H9 (cell line): Measurements from ENCODE around the gene FANCF. TPM values are rescaled to one million over a fixed set of nuclear protein-coding genes. Genes with fewer than 3 reads are reported as not detected.

Source experiments
- DNase-seq: peaks from one replicate; pipeline ENCODE4 v3.0.0-alpha.2; 2017
- H2AFZ ChIP-seq: one replicate; pipeline ENCODE4 v1.6.1; 2013; ENCODE audit warnings: mild to moderate bottlenecking, low read length, control low read depth, moderate library complexity
- H2AK5ac ChIP-seq: 2 replicates; pipeline ENCODE4 v1.6.1; 2013; ENCODE audit warnings: low read length, control low read depth, mixed read lengths; ENCODE audit not compliant: insufficient read length
- H2BK120ac ChIP-seq: one replicate; pipeline ENCODE4 v1.6.1; 2013; ENCODE audit warnings: low read depth, mild to moderate bottlenecking, low read length, control low read depth, inconsistent platforms; ENCODE audit not compliant: poor library complexity, severe bottlenecking
- H2BK12ac ChIP-seq: 2 replicates; pipeline ENCODE4 v1.6.1; 2013; ENCODE audit warnings: low read length, control low read depth, mixed read lengths, low read depth; ENCODE audit not compliant: insufficient read length
- H2BK15ac ChIP-seq: 2 replicates; pipeline ENCODE4 v1.6.1; 2013; ENCODE audit warnings: low read depth, low read length, control low read depth
- H2BK20ac ChIP-seq: one replicate; pipeline ENCODE4 v1.6.1; 2013; ENCODE audit warnings: low read depth, mild to moderate bottlenecking, low read length, control low read depth, inconsistent platforms; ENCODE audit not compliant: poor library complexity, severe bottlenecking
- H2BK5ac ChIP-seq: 2 replicates; pipeline ENCODE4 v1.6.1; 2013; ENCODE audit warnings: low read length, control low read depth, mixed read lengths; ENCODE audit not compliant: insufficient read length
- H3K14ac ChIP-seq: 2 replicates; pipeline ENCODE4 v1.6.1; 2013; ENCODE audit warnings: low read length, control low read depth; ENCODE audit not compliant: insufficient read depth
- H3K18ac ChIP-seq: 2 replicates; pipeline ENCODE4 v1.6.1; 2013; ENCODE audit warnings: low read depth, mild to moderate bottlenecking, mixed read lengths, low read length, control low read depth; ENCODE audit not compliant: insufficient read length
- H3K23ac ChIP-seq: 2 replicates; pipeline ENCODE4 v1.6.1; 2013; ENCODE audit warnings: low read length, control low read depth, mixed read lengths, low read depth; ENCODE audit not compliant: insufficient read length
- H3K23me2 ChIP-seq: 2 replicates; pipeline ENCODE4 v1.6.1; 2013; ENCODE audit warnings: low read depth, mild to moderate bottlenecking, mixed read lengths, low read length, control low read depth; ENCODE audit not compliant: insufficient read length, poor library complexity, severe bottlenecking
- H3K27ac ChIP-seq: 2 replicates; pipeline ENCODE4 v1.5.1; 2013; ENCODE audit warnings: low read length, control low read depth, mixed read lengths, low read depth; ENCODE audit not compliant: insufficient read length
- H3K27me3 ChIP-seq: 2 replicates; pipeline ENCODE4 v1.6.1; 2013; ENCODE audit warnings: low read length, control low read depth, inconsistent platforms; ENCODE audit not compliant: insufficient read depth
- H3K4ac ChIP-seq: 2 replicates; pipeline ENCODE4 v1.6.1; 2013; ENCODE audit warnings: low read depth, mild to moderate bottlenecking, control low read depth, inconsistent platforms, low read length, moderate library complexity
- H3K4me1 ChIP-seq: 2 replicates; pipeline ENCODE4 v1.6.1; 2013; ENCODE audit warnings: low read length, control low read depth, inconsistent platforms; ENCODE audit not compliant: insufficient read depth
- H3K4me2 ChIP-seq: 2 replicates; pipeline ENCODE4 v1.6.1; 2013; ENCODE audit warnings: low read length, control low read depth, mixed read lengths; ENCODE audit not compliant: insufficient read length, insufficient read depth
- H3K56ac ChIP-seq: 2 replicates; pipeline ENCODE4 v1.6.1; 2013; ENCODE audit warnings: low read depth, mild to moderate bottlenecking, mixed read lengths, low read length, control low read depth; ENCODE audit not compliant: insufficient read length
- H3K79me1 ChIP-seq: 2 replicates; pipeline ENCODE4 v1.6.1; 2013; ENCODE audit warnings: low read depth, mild to moderate bottlenecking, moderate library complexity, low read length, control low read depth, inconsistent platforms; ENCODE audit not compliant: insufficient read depth, poor library complexity, severe bottlenecking
- H3K79me2 ChIP-seq: 2 replicates; pipeline ENCODE4 v1.6.1; 2013; ENCODE audit warnings: low read length, control low read depth, inconsistent platforms; ENCODE audit not compliant: insufficient read depth
- H3K9ac ChIP-seq: 2 replicates; pipeline ENCODE4 v1.6.1; 2013; ENCODE audit warnings: low read length, control low read depth, mixed read lengths; ENCODE audit not compliant: insufficient read length; ENCODE audit errors: extremely low read depth
- H3K9me3 ChIP-seq: one replicate; pipeline ENCODE4 v1.6.1; 2013; ENCODE audit warnings: low read depth, low read length, inconsistent platforms; ENCODE audit not compliant: control insufficient read depth
- H3T11ph ChIP-seq: one replicate; pipeline ENCODE4 v1.6.1; 2013; ENCODE audit warnings: mild to moderate bottlenecking, low read length, control low read depth, inconsistent platforms
- H4K20me1 ChIP-seq: one replicate; pipeline ENCODE4 v1.6.1; 2013; ENCODE audit not compliant: control insufficient read depth, insufficient read length, insufficient read depth
- H4K5ac ChIP-seq: 2 replicates; pipeline ENCODE4 v1.6.1; 2013; ENCODE audit warnings: low read depth, mild to moderate bottlenecking, mixed read lengths, low read length, control low read depth; ENCODE audit not compliant: insufficient read length
- H4K8ac ChIP-seq: replicated peaks from 2 replicates; pipeline ENCODE4 v1.6.1; 2013; ENCODE audit warnings: low read length, control low read depth, mixed read lengths, low read depth; ENCODE audit not compliant: insufficient read length
- H4K91ac ChIP-seq: 2 replicates; pipeline ENCODE4 v1.6.1; 2013; ENCODE audit warnings: low read depth, mild to moderate bottlenecking, moderate library complexity, mixed read lengths, low read length, control low read depth; ENCODE audit not compliant: insufficient read length
- H3K27ac Mint-ChIP-seq, 3 experiments: 2 replicates in 2 of 3; 3 replicates in 1 of 3; pipeline ENCODE4 v1.8.0; 2020 to 2021; ENCODE audit warnings: mixed read lengths in 3 of 3, mild to moderate bottlenecking in 1 of 3, moderate library complexity in 1 of 3
- H3K27me3 Mint-ChIP-seq: 2 replicates; pipeline ENCODE4 v1.8.0; 2021; ENCODE audit warnings: low read depth, mild to moderate bottlenecking, moderate library complexity, mixed read lengths
- H3K36me3 Mint-ChIP-seq, 3 experiments: 2 replicates in 2 of 3; 3 replicates in 1 of 3; pipeline ENCODE4 v1.8.0; 2020 to 2021; ENCODE audit warnings: low read depth in 3 of 3, mixed read lengths in 3 of 3; ENCODE audit not compliant: insufficient read depth in 1 of 3
- H3K4me1 Mint-ChIP-seq, 2 experiments: 2 replicates each; pipeline ENCODE4 v1.8.0; 2020; ENCODE audit warnings: mixed read lengths in 2 of 2
- H3K4me3 Mint-ChIP-seq, 2 experiments: 2 replicates in 1 of 2; 3 replicates in 1 of 2; pipeline ENCODE4 v1.8.0; 2020 to 2021; ENCODE audit warnings: mild to moderate bottlenecking in 2 of 2, mixed read lengths in 2 of 2, moderate library complexity in 1 of 2
- H3K9me3 Mint-ChIP-seq, 2 experiments: 2 replicates in 1 of 2; 3 replicates in 1 of 2; pipeline ENCODE4 v1.8.0; 2020; ENCODE audit warnings: mild to moderate bottlenecking in 2 of 2, mixed read lengths in 2 of 2, moderate library complexity in 1 of 2
- WGBS: extraction: QIAGEN DNeasy Blood & Tissue Kit; methylation state at CpG from one replicate; pipeline ENCODE4 v1.1.7; 2013; ENCODE audit warnings: missing lambda C conversion rate, low lambda C conversion rate, mixed read lengths; ENCODE audit not compliant: insufficient read length; ENCODE audit errors: extremely low coverage; 5-methylcytosine and 5-hydroxymethylcytosine counted together
- total RNA-seq: library from RNA; stranded (reverse); gene quantifications from 2 replicates; pipeline ENCODE4 v1.2.1, GENCODE V29; 2021
- TF ChIP-seq, protein P1 (sequence below): fragments of 200-600 bp; sonication (generic); conservative IDR thresholded peaks from 3 replicates; pipeline ENCODE4 v1.8.0; 2021; ENCODE audit warnings: antibody characterized with exemption, mild to moderate bottlenecking

The FANCF gene
- total RNA-seq, 1 experiment from 2014 or later, result 15.3 TPM

GRCh38 chr11:22674470-22675439 lies 49.1 kb upstream of the FANCF start:
- Histone ChIP-seq H2AK5ac (no peak overlapping the region), H3K27me3 (no peaks in the 10 kb centered on the region), H4K91ac (no peak overlapping the region), H3K79me1 (no peaks in the 10 kb centered on the region), H2BK20ac (no peak overlapping the region), H3K27ac (no peak overlapping the region), H3K18ac (no peak overlapping the region), H4K20me1 (no peaks in the 10 kb centered on the region), H4K5ac (no peak overlapping the region), H3K4me1 (no peaks in the 10 kb centered on the region), H3K23ac (no peak overlapping the region), H3K14ac (no peak overlapping the region), H2BK120ac (no peak overlapping the region), H3T11ph (no peak overlapping the region), H2BK5ac (no peak overlapping the region), H3K4ac (no peak overlapping the region), H3K9me3 (no peaks in the 10 kb centered on the region), H3K79me2 (no peaks in the 10 kb centered on the region), H3K56ac (no peak overlapping the region), H2AFZ (no peak overlapping the region), H4K8ac (no peak overlapping the region), H3K4me2 (no peak overlapping the region), H2BK15ac (no peak overlapping the region), H2BK12ac (no peak overlapping the region), H3K9ac (no peak overlapping the region), H3K23me2 (no peaks in the 10 kb centered on the region)
- Mint-ChIP-seq H3K27ac (no peak overlapping the region), H3K36me3 (no peaks in the 10 kb centered on the region), H3K4me1 (no peaks in the 10 kb centered on the region), H3K27me3 (peaks cover 6% of the 10 kb centered on the region), H3K4me3 (no peak overlapping the region), H3K9me3 (no peaks in the 10 kb centered on the region)
- no CpG with 5 or more reads among the region's 4 CpGs for WGBS
- no peak for DNase-seq
- TF ChIP-seq, protein P1, sequence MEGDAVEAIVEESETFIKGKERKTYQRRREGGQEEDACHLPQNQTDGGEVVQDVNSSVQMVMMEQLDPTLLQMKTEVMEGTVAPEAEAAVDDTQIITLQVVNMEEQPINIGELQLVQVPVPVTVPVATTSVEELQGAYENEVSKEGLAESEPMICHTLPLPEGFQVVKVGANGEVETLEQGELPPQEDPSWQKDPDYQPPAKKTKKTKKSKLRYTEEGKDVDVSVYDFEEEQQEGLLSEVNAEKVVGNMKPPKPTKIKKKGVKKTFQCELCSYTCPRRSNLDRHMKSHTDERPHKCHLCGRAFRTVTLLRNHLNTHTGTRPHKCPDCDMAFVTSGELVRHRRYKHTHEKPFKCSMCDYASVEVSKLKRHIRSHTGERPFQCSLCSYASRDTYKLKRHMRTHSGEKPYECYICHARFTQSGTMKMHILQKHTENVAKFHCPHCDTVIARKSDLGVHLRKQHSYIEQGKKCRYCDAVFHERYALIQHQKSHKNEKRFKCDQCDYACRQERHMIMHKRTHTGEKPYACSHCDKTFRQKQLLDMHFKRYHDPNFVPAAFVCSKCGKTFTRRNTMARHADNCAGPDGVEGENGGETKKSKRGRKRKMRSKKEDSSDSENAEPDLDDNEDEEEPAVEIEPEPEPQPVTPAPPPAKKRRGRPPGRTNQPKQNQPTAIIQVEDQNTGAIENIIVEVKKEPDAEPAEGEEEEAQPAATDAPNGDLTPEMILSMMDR, result no peak
